ENCODE results near the gene PPTC7. TPM values are rescaled to one million over a fixed set of nuclear protein-coding genes. Genes with fewer than 3 reads are reported as not detected.

Gene PPTC7
- total and polyA plus RNA-seq, 2 of the 8 experiments (the other 6 are each of a cell fraction or from before 2014, with no cell fraction given), result 8.1 to 15.9 TPM

DNA sequence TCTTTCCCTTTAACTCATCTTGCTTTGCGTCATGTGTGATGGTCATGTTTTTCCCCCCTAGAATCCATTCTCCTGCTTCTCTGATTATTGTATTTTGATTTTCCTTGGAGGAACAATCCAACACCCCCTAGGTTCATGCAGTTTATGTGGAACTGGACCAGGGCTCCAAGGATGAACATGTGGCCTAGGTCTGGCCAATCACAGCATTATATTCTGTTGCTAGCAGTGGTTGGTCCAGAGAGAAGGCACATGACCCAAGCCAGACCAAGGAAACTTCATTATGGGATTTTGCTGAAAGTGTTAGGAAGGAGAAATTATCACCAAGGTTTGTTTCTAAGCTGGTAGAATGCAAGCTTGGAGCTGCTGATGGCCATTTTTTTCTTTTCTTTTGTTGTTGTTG lies 6.9 kb upstream of the PPTC7 start:
- Histone ChIP-seq H3K79me2 (ENCODE audit: control insufficient read depth in 1 of 2, insufficient read depth in 2 of 2, low read length in 2 of 2) (no peaks in the 10 kb centered on the region), H2BK5ac (ENCODE audit: low read depth, low read length) (no peak overlapping the region), H3K36me3 (ENCODE audit: control insufficient read depth in 2 of 4, insufficient read depth in 4 of 4, low read length in 3 of 4) (no peaks in the 10 kb centered on the region), H3K9me3 (ENCODE audit: insufficient read depth in 2 of 2, low read depth in 1 of 2, low read length in 1 of 2) (no peaks in the 10 kb centered on the region), H3K9ac (replicated peaks in 1 of 4; ENCODE audit: extremely low read depth in 1 of 4, low read depth in 3 of 4, low read length in 3 of 4) (no peak overlapping the region), H3K27ac (ENCODE audit: low read depth, low read length) (no peak overlapping the region), H3K27me3 (replicated peaks in 1 of 4; ENCODE audit: control insufficient read depth in 3 of 4, extremely low read depth in 1 of 4, insufficient read depth in 3 of 4, low read length in 3 of 4) (no peaks in the 10 kb centered on the region), H3K4me2 (ENCODE audit: insufficient read depth in 1 of 2, low read depth in 2 of 2, low read length in 2 of 2) (no peak overlapping the region), H2BK120ac (replicated peaks; ENCODE audit: low read depth, low read length) (no peak overlapping the region), H2BK20ac (ENCODE audit: low read length) (no peak overlapping the region), H3K18ac (ENCODE audit: extremely low read depth, low read length) (no peak overlapping the region), H2AFZ (ENCODE audit: low read length) (0 out of 2 replicates have a peak overlapping the region, but pooled peaks have one; percentile 31), H4K8ac (ENCODE audit: extremely low read depth, insufficient read depth, low read length) (no peak overlapping the region), H3K56ac (replicated peaks; ENCODE audit: insufficient read length, low read depth, low read length) (no peak overlapping the region), H2AK5ac (ENCODE audit: low read depth, low read length) (no peak overlapping the region), H3K23me2 (ENCODE audit: low read depth, low read length) (no peaks in the 10 kb centered on the region), H4K5ac (ENCODE audit: insufficient read length, low read depth, low read length) (no peak overlapping the region), H2BK12ac (ENCODE audit: low read depth, low read length) (no peak overlapping the region), H3K79me1 (ENCODE audit: low read depth, low read length) (no peaks in the 10 kb centered on the region), H3K4me3 (ENCODE audit: extremely low read depth in 1 of 4, insufficient read depth in 2 of 4, low read depth in 3 of 4, low read length in 4 of 4) (no peak overlapping the region), H4K91ac (replicated peaks; ENCODE audit: insufficient read length, low read length) (no peak overlapping the region), H3K23ac (ENCODE audit: insufficient read length) (no peak overlapping the region), H4K20me1 (replicated peaks in 1 of 2; ENCODE audit: control insufficient read depth in 1 of 2, insufficient read depth in 2 of 2, low read length in 2 of 2) (no peaks in the 10 kb centered on the region), H3K14ac (ENCODE audit: insufficient read length) (no peak overlapping the region), H3K4me1 (replicated peaks in 1 of 4; ENCODE audit: control insufficient read depth in 3 of 4, insufficient read depth in 4 of 4, low read length in 3 of 4) (peaks cover 0 to 7% (median 2%) of the 10 kb centered on the region in 4 experiments; a peak in 3 of 7 replicates), H3K4ac (replicated peaks; ENCODE audit: insufficient read length, low read depth, low read length) (no peak overlapping the region), H2BK15ac (ENCODE audit: low read length) (no peak overlapping the region)
- ChIA-PET CTCF (ENCODE audit: partially characterized antibody) (interaction anchor here (0.6 to 7.7 kb wide), 5 partner anchors 12 to 1450 kb away, joined by 3 to 55 read pairs (median 4); no protein-coding TSS in a partner anchor), POLR2A (ENCODE audit: partially characterized antibody) (interaction anchor here (0.6 kb wide), 1 partner anchor 513 kb away, joined by 3 read pairs; no protein-coding TSS in a partner anchor)
- DNase-seq (ENCODE audit: low read depth in 1 of 2, low spot score in 2 of 2) (no peak), FAIRE-seq (no peak)
- WGBS, 2 experiments (ENCODE audit: extremely low coverage in 1 of 2, insufficient coverage in 1 of 2, insufficient read length in 1 of 2, insufficient replicate concordance in 2 of 2, low coverage in 1 of 2, low lambda C conversion rate in 2 of 2, missing lambda C conversion rate in 1 of 2), result 79% methylated on average over 1 of the region's 1 CpG; no CpG with 5 or more reads in 1 of the 2 experiments
- TF ChIP-seq USF2 (IDR thresholded peaks at IDR 0.05; ENCODE audit: low read length) (0 out of 2 replicates have a peak, but pooled peaks have one; percentile 14), RNF2 (IDR thresholded peaks at IDR 0.05; ENCODE audit: borderline replicate concordance, low read depth, low read length, missing control alignments, poor library complexity, severe bottlenecking) (no peak), CHD2 (IDR thresholded peaks at IDR 0.05; ENCODE audit: low read length) (no peak), SUZ12 (IDR thresholded peaks at IDR 0.05; ENCODE audit: low read length) (no peak)
- TF ChIP-seq, protein P1, sequence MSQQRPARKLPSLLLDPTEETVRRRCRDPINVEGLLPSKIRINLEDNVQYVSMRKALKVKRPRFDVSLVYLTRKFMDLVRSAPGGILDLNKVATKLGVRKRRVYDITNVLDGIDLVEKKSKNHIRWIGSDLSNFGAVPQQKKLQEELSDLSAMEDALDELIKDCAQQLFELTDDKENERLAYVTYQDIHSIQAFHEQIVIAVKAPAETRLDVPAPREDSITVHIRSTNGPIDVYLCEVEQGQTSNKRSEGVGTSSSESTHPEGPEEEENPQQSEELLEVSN (IDR thresholded peaks at IDR 0.05), result no peak
